B cell (primary cell): ENCODE data around the gene CRACR2A.

Experiments
- CTCF ChIP-seq: fragments of 200-600 bp; IDR thresholded peaks from one replicate; pipeline ENCODE4 v1.8.0; 2022; ENCODE audit warnings: antibody characterized with exemption, mild to moderate bottlenecking
- EZH2 ChIP-seq: IDR thresholded peaks from 2 replicates; pipeline ENCODE4 v1.6.1; 2012; ENCODE audit warnings: borderline replicate concordance, low read depth, mild to moderate bottlenecking, moderate library complexity, low read length; ENCODE audit not compliant: insufficient read depth, poor library complexity, severe bottlenecking

GRCh38 chr12:3603576-3603975 lies 149.3 kb downstream of the CRACR2A start:
- no peak for TF ChIP-seq CTCF
- TF ChIP-seq EZH2: no peak
